Heart right ventricle (tissue), 16 donors: ENCODE data around the gene CRACR2A. TPM values are rescaled to one million over a fixed set of nuclear protein-coding genes. Genes with fewer than 3 reads are reported as not detected.

Experiments used
- ATAC-seq, 8 donors: fragments of 200-7000 bp; cut with Tn5 transposase; one replicate each; pipeline ENCODE4 v1.9.1; 2020; ENCODE audit warnings: mild to moderate bottlenecking in 8 of 8, moderate library complexity in 8 of 8, moderate number of reproducible peaks in 1 of 8
- DNase-seq, 2 donors: peaks; one replicate each; pipeline ENCODE4 v3.0.0-alpha.2; 2020
- H3K27ac ChIP-seq, 10 donors: fragments of 200-600 bp; sonication (generic) in 2 of 10; one replicate each; pipeline versions ENCODE4 v1.5.0 to v1.8.0; 2020 to 2022; ENCODE audit warnings: mild to moderate bottlenecking in 3 of 10
- H3K27me3 ChIP-seq, 7 donors: fragments of 200-600 bp; one replicate each; pipeline ENCODE4 v1.8.0; 2021 to 2022; ENCODE audit warnings: mild to moderate bottlenecking in 2 of 7
- H3K36me3 ChIP-seq, 9 donors: fragments of 200-600 bp; sonication (generic) in 1 of 9; one replicate each; pipeline versions ENCODE4 v1.5.0 to v1.8.0; 2020 to 2022; ENCODE audit warnings: mild to moderate bottlenecking in 2 of 9
- H3K4me1 ChIP-seq, 9 donors: fragments of 200-600 bp; sonication (generic) in 1 of 9; one replicate each; pipeline versions ENCODE4 v1.5.0 to v1.8.0; 2020 to 2022; ENCODE audit warnings: mild to moderate bottlenecking in 4 of 9
- H3K4me3 ChIP-seq, 10 donors: fragments of 200-600 bp; sonication (generic) in 2 of 10; one replicate each; pipeline versions ENCODE4 v1.5.0 to v1.8.0; 2020 to 2022; ENCODE audit warnings: mild to moderate bottlenecking in 7 of 10, moderate library complexity in 2 of 10
- H3K9me3 ChIP-seq, 11 donors: fragments of 200-600 bp in 10 of 11; sonication (generic) in 2 of 11; one replicate each; pipeline versions ENCODE4 v1.5.0 to v1.8.0; 2013 to 2022; ENCODE audit warnings: mild to moderate bottlenecking in 2 of 11, control low read depth in 1 of 11, moderate library complexity in 1 of 11
- CTCF ChIP-seq, 9 donors: fragments of 200-600 bp; sonication (generic) in 2 of 9; IDR thresholded peaks; one replicate each; pipeline versions ENCODE4 v1.5.0 to v1.8.0; 2021 to 2022; ENCODE audit warnings: antibody characterized with exemption in 9 of 9, mild to moderate bottlenecking in 5 of 9, moderate library complexity in 1 of 9
- WGBS, 2 donors: extraction: QIAGEN DNeasy Blood & Tissue Kit; methylation state at CpG; one replicate each; pipeline ENCODE4 v1.1.7; 2013; ENCODE audit warnings: inconsistent platforms in 1 of 2; 5-methylcytosine and 5-hydroxymethylcytosine counted together
- intact Hi-C, 10 donors: fragments of 100-400 bp; cut with DNase I; formaldehyde crosslinking; loops; one replicate each; pipeline versions ENCODE4 v1.11.1 to v1.14.2; 2022
- polyA plus RNA-seq, 2 donors: library from polyadenylated mRNA; stranded (reverse); fragments of 200-250 nt; gene quantifications; one replicate each; pipeline ENCODE4 v1.2.3, GENCODE V29; 2013
- total RNA-seq, 10 donors: library from RNA; stranded (reverse); fragmentation: NEBNext Ultra II Directional in 3 of 10; extraction: Animal tissue kit (Norgen Biotek cat#: 25700) in 3 of 10; gene quantifications; one replicate each; pipeline versions ENCODE4 v1.2.1 to v1.2.4, GENCODE V29; 2021 to 2023
- donor health status: Arrhythmogenic right ventricular cardiomyopathy.
- donor health status: ischemic (EF 13 %, LVEDD 7.1; RV severe dilation, severe dysfunction).
- donor health status: healthy with polysubstance abuse.
- donor health status: DM: no; HTN: yes; CAD: no.
- donor health status: DM: no; HTN: no; CAD: no.
- donor health status: ischemic (EF 25% LVEDD 6.9; RV normal size, moderate dysfunction).
- donor health status: ischemic (EF 25% LVEDD 5.7; RV mildly dilated, moderate dysfunction).
- donor health status: healthy.
- donor health status: DM: yes; HTN: yes; CAD: no.
- donor health status: Ischemic cardiomyopathy.
- donor health status: ischemic (EF 35%, LVEDD 5.7; RV mildly dilated, moderate dysfunction).
- donor health status: nonischemic (EF 11% LVEDD 7.7; RV severe dilation, severe dysfunction).
- donor health status: DM: yes; HTN: yes; CAD: no.
- donor health status: PGD.
- donor health status: ischemic (EF 29% LVEDD 5.4; RV normal size, mild dysfunction).
- donor health status: nonischemic (EF 23%, LVEDD 6.1; RV moderate dilation, normal function).

CRACR2A gene
- total and polyA plus RNA-seq, 12 donors, result 0.64 to 10.4 (median 4.6) TPM

- Histone ChIP-seq H3K9me3 (peaks cover 0 to 6% (median 0%) of the 10 kb centered on the region in 11 donors), H3K36me3 (no peaks in the 10 kb centered on the region), H3K27ac (no peak overlapping the region), H3K4me1 (peaks cover 3 to 35% (median 17%) of the 10 kb centered on the region in 9 donors), H3K4me3 (no peak overlapping the region), H3K27me3 (no peaks in the 10 kb centered on the region)
- ATAC-seq, result no peak
- TF ChIP-seq CTCF (IDR thresholded peaks at IDR 0.05), result no peak
- DNase-seq, result no peak
- 72 to 79% methylated on average over 6 of the region's 6 CpGs for WGBS, 2 donors
- intact Hi-C loops, result no loop called here
Observed at GRCh38 chr12:3747543-3747942, 5.4 kb downstream of the CRACR2A start.

- Histone ChIP-seq H3K36me3 (no peaks in the 10 kb centered on the region), H3K4me1 (peaks cover 3 to 27% (median 14%) of the 10 kb centered on the region in 9 donors), H3K27me3 (no peaks in the 10 kb centered on the region), H3K9me3 (peaks cover 0 to 6% (median 0%) of the 10 kb centered on the region in 11 donors), H3K27ac (no peak overlapping the region), H3K4me3 (no peak overlapping the region)
- no peak for DNase-seq
- no peak for ATAC-seq
- intact Hi-C loops, result no loop called here
- TF ChIP-seq CTCF (IDR thresholded peaks at IDR 0.05), result no peak
- WGBS, 2 donors, result 95 to 99% methylated on average over 4 of the region's 4 CpGs
Observed at GRCh38 chr12:3746758-3747157, 6.2 kb downstream of the CRACR2A start.

GRCh38 chr12:3745152-3745551, 7.8 kb downstream of the CRACR2A start:
- Histone ChIP-seq H3K4me1 (peaks cover 3 to 21% (median 14%) of the 10 kb centered on the region in 9 donors), H3K36me3 (no peaks in the 10 kb centered on the region), H3K9me3 (peaks cover 0 to 6% (median 0%) of the 10 kb centered on the region in 11 donors), H3K27me3 (no peaks in the 10 kb centered on the region), H3K4me3 (no peak overlapping the region), H3K27ac (peak overlapping the region in 1 of 10 donors; percentile 74)
- 92 to 93% methylated on average over 6 of the region's 6 CpGs for WGBS, 2 donors
- no peak for DNase-seq
- ATAC-seq, result no peak
- TF ChIP-seq CTCF (IDR thresholded peaks at IDR 0.05), result no peak
- intact Hi-C loops, result no loop called here

GRCh38 chr12:3744229-3744901, 8.5 kb downstream of the CRACR2A start:
- Histone ChIP-seq H3K27ac (peak overlapping the region; percentile 2 to 75 (median 58)), H3K9me3 (peaks cover 0 to 6% (median 0%) of the 10 kb centered on the region in 11 donors), H3K36me3 (no peaks in the 10 kb centered on the region), H3K27me3 (no peaks in the 10 kb centered on the region), H3K4me1 (peaks cover 3 to 21% (median 14%) of the 10 kb centered on the region in 9 donors), H3K4me3 (no peak overlapping the region)
- intact Hi-C loops, result no loop called here
- no peak for DNase-seq
- no peak for TF ChIP-seq CTCF (IDR thresholded peaks at IDR 0.05)
- WGBS, 2 donors, result 69 to 70% methylated on average over 6 of the region's 6 CpGs
- ATAC-seq, result peak in 4 of 8 donors; percentile 18 to 41 (median 25)
